Calu3 (cell line): ENCODE data around the gene SPATS2L. TPM values are rescaled to one million over a fixed set of nuclear protein-coding genes. Genes with fewer than 3 reads are reported as not detected.

Experiments used
- BruUV-seq: library from RNA; stranded (reverse); fragments of 400-500 nt; replicated peaks from 2 replicates; lab custom pipeline; 2021; lab: Mats Ljungman, UMichigan
- CTCF ChIA-PET: fragments of 300-600 bp; sonication (Branson Sonifier 250); formaldehyde crosslinking; loops from one replicate; lab custom pipeline; 2022; ENCODE audit warnings: antibody characterized with exemption; lab: Charles Lee
- DNase-seq: peaks from one replicate; pipeline ENCODE4 v3.0.0; 2022
- H3K27ac Mint-ChIP-seq: one replicate; pipeline ENCODE4 v1.8.0; 2022; ENCODE audit warnings: mixed read lengths; ENCODE audit not compliant: unreplicated experiment
- H3K27me3 Mint-ChIP-seq: one replicate; pipeline ENCODE4 v1.8.0; 2022; ENCODE audit warnings: mixed read lengths; ENCODE audit not compliant: unreplicated experiment
- H3K36me3 Mint-ChIP-seq: one replicate; pipeline ENCODE4 v1.8.0; 2022; ENCODE audit warnings: mild to moderate bottlenecking, moderate library complexity, mixed read lengths; ENCODE audit not compliant: insufficient read depth, unreplicated experiment
- H3K4me1 Mint-ChIP-seq: one replicate; pipeline ENCODE4 v1.8.0; 2022; ENCODE audit warnings: mild to moderate bottlenecking, low read depth, mixed read lengths; ENCODE audit not compliant: unreplicated experiment
- H3K4me3 Mint-ChIP-seq: one replicate; pipeline ENCODE4 v1.8.0; 2022; ENCODE audit warnings: mild to moderate bottlenecking, low read depth, moderate library complexity, mixed read lengths; ENCODE audit not compliant: unreplicated experiment
- H3K9me3 Mint-ChIP-seq: one replicate; pipeline ENCODE4 v1.8.0; 2022; ENCODE audit warnings: low read depth, mixed read lengths; ENCODE audit not compliant: unreplicated experiment
- intact Hi-C: fragments of 100-400 bp; cut with micrococcal nuclease; formaldehyde crosslinking; loops from one replicate; pipeline ENCODE4 v1.10.0; 2022; ENCODE audit not compliant: unreplicated experiment
- total RNA-seq: library from RNA; stranded (reverse); gene quantifications from 2 replicates; pipeline ENCODE4 v1.2.3, GENCODE V29; 2022
- TF ChIP-seq, protein P1 (sequence below): fragments of 200-600 bp; IDR thresholded peaks from one replicate; pipeline ENCODE4 v1.8.0; 2022; ENCODE audit warnings: antibody characterized with exemption; ENCODE audit not compliant: unreplicated experiment

SPATS2L gene
- total RNA-seq, 1 experiment from 2014 or later = 378 TPM

- BruUV-seq = no TSS peak
- Mint-ChIP-seq H3K36me3 (peaks cover 54% of the 10 kb centered on the region), H3K4me1 (peaks cover 17% of the 10 kb centered on the region), H3K9me3 (no peaks in the 10 kb centered on the region), H3K4me3 (no peak overlapping the region), H3K27me3 (no peaks in the 10 kb centered on the region), H3K27ac (peak overlapping the region; percentile 47)
- TF ChIP-seq, protein P1, sequence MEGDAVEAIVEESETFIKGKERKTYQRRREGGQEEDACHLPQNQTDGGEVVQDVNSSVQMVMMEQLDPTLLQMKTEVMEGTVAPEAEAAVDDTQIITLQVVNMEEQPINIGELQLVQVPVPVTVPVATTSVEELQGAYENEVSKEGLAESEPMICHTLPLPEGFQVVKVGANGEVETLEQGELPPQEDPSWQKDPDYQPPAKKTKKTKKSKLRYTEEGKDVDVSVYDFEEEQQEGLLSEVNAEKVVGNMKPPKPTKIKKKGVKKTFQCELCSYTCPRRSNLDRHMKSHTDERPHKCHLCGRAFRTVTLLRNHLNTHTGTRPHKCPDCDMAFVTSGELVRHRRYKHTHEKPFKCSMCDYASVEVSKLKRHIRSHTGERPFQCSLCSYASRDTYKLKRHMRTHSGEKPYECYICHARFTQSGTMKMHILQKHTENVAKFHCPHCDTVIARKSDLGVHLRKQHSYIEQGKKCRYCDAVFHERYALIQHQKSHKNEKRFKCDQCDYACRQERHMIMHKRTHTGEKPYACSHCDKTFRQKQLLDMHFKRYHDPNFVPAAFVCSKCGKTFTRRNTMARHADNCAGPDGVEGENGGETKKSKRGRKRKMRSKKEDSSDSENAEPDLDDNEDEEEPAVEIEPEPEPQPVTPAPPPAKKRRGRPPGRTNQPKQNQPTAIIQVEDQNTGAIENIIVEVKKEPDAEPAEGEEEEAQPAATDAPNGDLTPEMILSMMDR = no peak
- DNase-seq = no peak
- CTCF ChIA-PET = no interaction called here
- intact Hi-C loops = no loop called here
Observed at GRCh38 chr2:200439981-200440380, 133.5 kb downstream of the SPATS2L start.

DNA sequence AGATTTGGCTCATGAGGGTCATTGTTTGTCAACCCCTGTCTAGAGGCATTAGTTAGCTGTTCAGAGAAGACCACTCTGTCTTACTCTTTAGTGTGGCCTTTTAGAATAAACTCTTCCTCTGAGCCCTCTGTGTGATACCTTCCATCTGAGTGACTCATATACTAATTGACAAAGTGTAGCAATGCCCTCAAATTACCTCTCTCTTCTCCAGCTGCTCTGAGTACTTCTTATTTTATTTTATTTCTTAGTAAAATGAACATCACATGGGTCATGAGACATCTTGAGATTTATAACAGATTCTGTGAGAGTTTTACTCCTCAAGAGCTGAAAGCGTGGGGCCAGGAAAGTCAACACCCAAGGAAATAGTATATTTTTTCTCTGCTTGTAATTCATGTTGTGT lies 136.0 kb downstream of the SPATS2L start:
- Mint-ChIP-seq H3K27me3 (no peaks in the 10 kb centered on the region), H3K27ac (no peak overlapping the region), H3K4me1 (peaks cover 17% of the 10 kb centered on the region), H3K9me3 (no peaks in the 10 kb centered on the region), H3K4me3 (no peak overlapping the region), H3K36me3 (peaks cover 70% of the 10 kb centered on the region)
- intact Hi-C loops = no loop called here
- no peak for DNase-seq
- BruUV-seq = no TSS peak
- CTCF ChIA-PET = no interaction called here
- TF ChIP-seq, protein P1 = no peak

- no peak for DNase-seq
- peaks cover 17% of the 10 kb centered on the region for H3K4me1 Mint-ChIP-seq
- no peaks in the 10 kb centered on the region for H3K9me3 Mint-ChIP-seq
- TF ChIP-seq, protein P1 = no peak
- no peak overlapping the region for H3K27ac Mint-ChIP-seq
- no TSS peak for BruUV-seq
- peaks cover 73% of the 10 kb centered on the region for H3K36me3 Mint-ChIP-seq
- no peaks in the 10 kb centered on the region for H3K27me3 Mint-ChIP-seq
- intact Hi-C loops = no loop called here
- CTCF ChIA-PET = no interaction called here
- no peak overlapping the region for H3K4me3 Mint-ChIP-seq
Observed at GRCh38 chr2:200443376-200443775, 136.9 kb downstream of the SPATS2L start.

- CTCF ChIA-PET = no interaction called here
- Mint-ChIP-seq H3K9me3 (no peaks in the 10 kb centered on the region), H3K27me3 (no peaks in the 10 kb centered on the region), H3K4me1 (peaks cover 17% of the 10 kb centered on the region), H3K36me3 (peaks cover 73% of the 10 kb centered on the region), H3K27ac (no peak overlapping the region), H3K4me3 (no peak overlapping the region)
- intact Hi-C loops = no loop called here
- TF ChIP-seq, protein P1 = no peak
- DNase-seq = no peak
- BruUV-seq = no TSS peak
Observed at GRCh38 chr2:200443916-200444315, 137.4 kb downstream of the SPATS2L start.
